Neutrophil (primary cell): ENCODE data around the gene MYDGF.
"Not testable (repeated sequence)": the region's sequence is repeated elsewhere in the genome, so short reads cannot be mapped to it uniquely, and the experiment has no call there.

Experiments used
- H3K27ac ChIP-seq: fragments of 200-600 bp; sonication (generic); 2 replicates; pipeline ENCODE4 v1.5.1; 2016; ENCODE audit warnings: mild to moderate bottlenecking, moderate library complexity
- H3K27me3 ChIP-seq: fragments of 200-600 bp; sonication (generic); 2 replicates; pipeline ENCODE4 v1.6.0; 2016; ENCODE audit warnings: mild to moderate bottlenecking
- H3K36me3 ChIP-seq: fragments of 200-600 bp; sonication (generic); 2 replicates; pipeline ENCODE4 v1.5.1; 2017
- H3K4me1 ChIP-seq, 2 experiments: fragments of 200-600 bp in 1 of 2; sonication (generic) in 1 of 2; 1 replicate in 1 of 2; 2 replicates in 1 of 2; pipeline versions ENCODE4 v1.5.1 to v1.6.1; 2013 to 2016; ENCODE audit warnings: low read depth in 1 of 2, low read length in 1 of 2, mild to moderate bottlenecking in 1 of 2, moderate library complexity in 1 of 2; ENCODE audit not compliant: control insufficient read depth in 1 of 2, insufficient read depth in 1 of 2
- H3K4me3 ChIP-seq, 2 experiments: fragments of 200-600 bp in 1 of 2; sonication (generic) in 1 of 2; 1 replicate in 1 of 2; 2 replicates in 1 of 2; pipeline ENCODE4 v1.5.1; 2013 to 2016; ENCODE audit warnings: low read depth in 1 of 2, low read length in 1 of 2, mild to moderate bottlenecking in 1 of 2, moderate library complexity in 1 of 2
- H3K9me3 ChIP-seq: fragments of 200-600 bp; sonication (generic); 2 replicates; pipeline ENCODE4 v1.5.1; 2016
- CTCF ChIP-seq: fragments of 200-600 bp; sonication (generic); IDR thresholded peaks from 2 replicates; pipeline ENCODE4 v1.5.1; 2016; ENCODE audit warnings: antibody characterized with exemption

MYDGF gene

GRCh38 chr19:4687396-4687795 lies 17.3 kb upstream of the MYDGF start:
- no peaks in the 10 kb centered on the region for H3K4me1 ChIP-seq
- H3K36me3 ChIP-seq = peaks cover 96% of the 10 kb centered on the region
- no peaks in the 10 kb centered on the region for H3K27me3 ChIP-seq
- no peaks in the 10 kb centered on the region for H3K9me3 ChIP-seq
- H3K27ac ChIP-seq = no peak overlapping the region
- no peak for TF ChIP-seq CTCF
- no peak overlapping the region for H3K4me3 ChIP-seq

GRCh38 chr19:4686700-4687099 lies 16.6 kb upstream of the MYDGF start:
- Histone ChIP-seq H3K4me1 (no peaks in the 10 kb centered on the region), H3K27me3 (no peaks in the 10 kb centered on the region), H3K9me3 (no peaks in the 10 kb centered on the region), H3K36me3 (peaks cover 95% of the 10 kb centered on the region), H3K4me3 (no peak overlapping the region), H3K27ac (no peak overlapping the region)
- no peak for TF ChIP-seq CTCF

GRCh38 chr19:4684312-4685095 lies 14.4 kb upstream of the MYDGF start:
- H3K4me3 ChIP-seq = no peak overlapping the region
- H3K9me3 ChIP-seq = no peaks in the 10 kb centered on the region
- no peak for TF ChIP-seq CTCF
- H3K4me1 ChIP-seq = no peaks in the 10 kb centered on the region
- H3K27me3 ChIP-seq = no peaks in the 10 kb centered on the region
- H3K36me3 ChIP-seq = peaks cover 97% of the 10 kb centered on the region
- H3K27ac ChIP-seq = no peak overlapping the region

GRCh38 chr19:4682417-4683200 lies 12.5 kb upstream of the MYDGF start:
- H3K4me3 ChIP-seq = no peak overlapping the region
- no peaks in the 10 kb centered on the region for H3K9me3 ChIP-seq
- H3K27me3 ChIP-seq = no peaks in the 10 kb centered on the region
- H3K36me3 ChIP-seq = peaks cover 96% of the 10 kb centered on the region
- no peak overlapping the region for H3K27ac ChIP-seq
- no peaks in the 10 kb centered on the region for H3K4me1 ChIP-seq
- TF ChIP-seq CTCF = no peak

- not testable (repeated sequence) for H3K27ac ChIP-seq, H3K9me3 ChIP-seq, H3K4me3 ChIP-seq, H3K27me3 ChIP-seq, H3K4me1 ChIP-seq
- peaks cover 94% of the 10 kb centered on the region for H3K36me3 ChIP-seq
Observed at GRCh38 chr19:4680021-4680420, 9.9 kb upstream of the MYDGF start.
